Neural cell (in vitro differentiated cells): Measurements from ENCODE around the gene FUT9. TPM values are rescaled to one million over a fixed set of nuclear protein-coding genes. Genes with fewer than 3 reads are reported as not detected.

Experiments used
- H2AFZ ChIP-seq: fragments of 200-600, 300-800 bp; sonication (generic), shearing (Covaris generic); 2 replicates; pipeline ENCODE4 v1.6.0; 2014; ENCODE audit warnings: low read depth, mild to moderate bottlenecking, antibody characterized with exemption, low read length, moderate library complexity
- H3F3A ChIP-seq: fragments of 200-600 bp; shearing (Covaris generic); 2 replicates; pipeline ENCODE4 v1.6.1; 2016; ENCODE audit warnings: mild to moderate bottlenecking, moderate library complexity, mixed read lengths, antibody characterized with exemption, low read length; ENCODE audit not compliant: insufficient read depth, poor library complexity, severe bottlenecking
- H3K27ac ChIP-seq: fragments of 200-600, 300-800 bp; sonication (generic), shearing (Covaris generic); 2 replicates; pipeline ENCODE4 v1.5.1; 2014; ENCODE audit warnings: mild to moderate bottlenecking, low read length, moderate library complexity
- H3K27me3 ChIP-seq: fragments of 300-800, 200-600 bp; sonication (generic), shearing (Covaris generic); 2 replicates; pipeline ENCODE4 v1.6.0; 2014; ENCODE audit warnings: mild to moderate bottlenecking, low read depth, low read length, moderate library complexity; ENCODE audit not compliant: insufficient read depth
- H3K36me3 ChIP-seq: fragments of 300-800, 200-600 bp; sonication (generic), shearing (Covaris generic); 2 replicates; pipeline ENCODE4 v1.5.1; 2014; ENCODE audit warnings: mild to moderate bottlenecking, antibody characterized with exemption, low read length, moderate library complexity; ENCODE audit not compliant: insufficient read depth
- H3K4me2 ChIP-seq: fragments of 300-800, 200-600 bp; sonication (generic), shearing (Covaris generic); 2 replicates; pipeline ENCODE4 v1.6.0; 2014; ENCODE audit warnings: mild to moderate bottlenecking, low read length
- H3K4me3 ChIP-seq: fragments of 300-800, 200-600 bp; sonication (generic), shearing (Covaris generic); 2 replicates; pipeline ENCODE4 v1.5.1; 2014; ENCODE audit warnings: mild to moderate bottlenecking, low read length, moderate library complexity
- H3K79me2 ChIP-seq: fragments of 200-600 bp; shearing (Covaris generic); replicated peaks from 2 replicates; pipeline ENCODE4 v1.6.0; 2014; ENCODE audit warnings: mild to moderate bottlenecking, low read length, moderate library complexity; ENCODE audit not compliant: insufficient read depth
- H3K9ac ChIP-seq: fragments of 300-800, 200-600 bp; sonication (generic), shearing (Covaris generic); 2 replicates; pipeline ENCODE4 v1.6.1; 2016; ENCODE audit warnings: mild to moderate bottlenecking, low read length, mixed read lengths
- H3K9me2 ChIP-seq: fragments of 200-600 bp; shearing (Covaris generic); 2 replicates; pipeline ENCODE4 v1.6.1; 2016; ENCODE audit warnings: mild to moderate bottlenecking, low read length, mixed read lengths; ENCODE audit not compliant: insufficient read depth
- H3K9me3 ChIP-seq: fragments of 200-600, 300-800 bp; sonication (generic), shearing (Covaris generic); 2 replicates; pipeline ENCODE4 v1.6.1; 2016; ENCODE audit warnings: mild to moderate bottlenecking, mixed run types, low read length, moderate library complexity, mixed read lengths
- H4K20me1 ChIP-seq: fragments of 200-600 bp; shearing (Covaris generic); 2 replicates; pipeline ENCODE4 v1.6.1; 2016; ENCODE audit warnings: mild to moderate bottlenecking, mixed run types; ENCODE audit not compliant: insufficient read depth
- EP300 ChIP-seq: fragments of 450-650 bp; conservative IDR thresholded peaks from 2 replicates; pipeline ENCODE4 v1.6.1; 2014; ENCODE audit warnings: antibody characterized with exemption, mild to moderate bottlenecking, moderate library complexity; ENCODE audit not compliant: poor library complexity, severe bottlenecking
- EZH2 ChIP-seq: fragments of 200-600, 300-800 bp; shearing (Covaris generic), sonication (generic); IDR thresholded peaks from 2 replicates; pipeline ENCODE4 v1.6.1; 2014; ENCODE audit warnings: antibody characterized with exemption, low read length, borderline replicate concordance, mild to moderate bottlenecking; ENCODE audit not compliant: insufficient read depth, poor library complexity, severe bottlenecking
- MXI1 ChIP-seq: fragments of 450-650 bp; conservative IDR thresholded peaks from 2 replicates; pipeline ENCODE4 v1.6.1; 2014; ENCODE audit warnings: antibody characterized with exemption, mild to moderate bottlenecking; ENCODE audit not compliant: poor library complexity, severe bottlenecking
- POLR2AphosphoS5 ChIP-seq: IDR thresholded peaks from 2 replicates; pipeline ENCODE4 v1.6.1; 2012
- RAD21 ChIP-seq: fragments of 450-650 bp; conservative IDR thresholded peaks from 2 replicates; pipeline ENCODE4 v1.6.1; 2014; ENCODE audit warnings: antibody characterized with exemption, mild to moderate bottlenecking, moderate library complexity
- REST ChIP-seq: IDR thresholded peaks from 2 replicates; pipeline ENCODE4 v1.6.1; 2012; ENCODE audit warnings: borderline replicate concordance
- SMC3 ChIP-seq: fragments of 450-650 bp; conservative IDR thresholded peaks from 2 replicates; pipeline ENCODE4 v1.6.1; 2014; ENCODE audit warnings: antibody characterized with exemption, mild to moderate bottlenecking, moderate library complexity; ENCODE audit not compliant: poor library complexity
- TAF1 ChIP-seq: IDR thresholded peaks from 2 replicates; pipeline ENCODE4 v1.6.1; 2012; ENCODE audit warnings: low read depth
- polyA plus RNA-seq: library from polyadenylated mRNA; depleted of rRNA; stranded (reverse); fragments of >200 nt; gene quantifications from 2 replicates; pipeline ENCODE4 v1.2.3, GENCODE V29; 2014
- TF ChIP-seq, protein P1 (sequence below): fragments of 450-650 bp; IDR thresholded peaks from 2 replicates; pipeline ENCODE4 v1.5.1; 2014; ENCODE audit warnings: antibody characterized with exemption, mild to moderate bottlenecking, moderate library complexity; ENCODE audit not compliant: poor library complexity, severe bottlenecking

FUT9 gene
- polyA plus RNA-seq, 1 donor from 2014 or later = 18.5 TPM

DNA sequence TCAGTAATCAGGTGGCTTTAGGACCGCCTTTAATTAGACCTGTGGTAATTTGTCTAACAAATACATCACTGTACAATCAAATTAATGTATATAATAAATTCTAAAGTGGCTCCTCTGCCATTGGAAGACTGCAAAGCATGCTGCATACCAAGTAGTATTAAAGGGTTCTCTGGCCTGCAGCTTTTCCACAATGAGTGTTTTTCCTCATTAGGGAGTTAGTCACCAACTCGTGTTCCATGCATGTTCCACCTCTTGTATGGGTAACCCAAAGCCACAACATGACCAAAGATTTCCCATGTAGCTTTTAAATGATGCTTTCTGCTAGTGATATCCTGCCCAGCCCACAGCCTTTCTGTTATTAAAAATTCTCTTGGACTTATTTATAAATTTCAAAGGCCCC lies 218.7 kb downstream of the FUT9 start:
- TF ChIP-seq SMC3 (no peak), RAD21 (no peak), POLR2AphosphoS5 (no peak), REST (no peak), EP300 (no peak), EZH2 (no peak), MXI1 (no peak), TAF1 (no peak)
- TF ChIP-seq, protein P1, sequence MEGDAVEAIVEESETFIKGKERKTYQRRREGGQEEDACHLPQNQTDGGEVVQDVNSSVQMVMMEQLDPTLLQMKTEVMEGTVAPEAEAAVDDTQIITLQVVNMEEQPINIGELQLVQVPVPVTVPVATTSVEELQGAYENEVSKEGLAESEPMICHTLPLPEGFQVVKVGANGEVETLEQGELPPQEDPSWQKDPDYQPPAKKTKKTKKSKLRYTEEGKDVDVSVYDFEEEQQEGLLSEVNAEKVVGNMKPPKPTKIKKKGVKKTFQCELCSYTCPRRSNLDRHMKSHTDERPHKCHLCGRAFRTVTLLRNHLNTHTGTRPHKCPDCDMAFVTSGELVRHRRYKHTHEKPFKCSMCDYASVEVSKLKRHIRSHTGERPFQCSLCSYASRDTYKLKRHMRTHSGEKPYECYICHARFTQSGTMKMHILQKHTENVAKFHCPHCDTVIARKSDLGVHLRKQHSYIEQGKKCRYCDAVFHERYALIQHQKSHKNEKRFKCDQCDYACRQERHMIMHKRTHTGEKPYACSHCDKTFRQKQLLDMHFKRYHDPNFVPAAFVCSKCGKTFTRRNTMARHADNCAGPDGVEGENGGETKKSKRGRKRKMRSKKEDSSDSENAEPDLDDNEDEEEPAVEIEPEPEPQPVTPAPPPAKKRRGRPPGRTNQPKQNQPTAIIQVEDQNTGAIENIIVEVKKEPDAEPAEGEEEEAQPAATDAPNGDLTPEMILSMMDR = no peak
- H3K9ac ChIP-seq = no peak overlapping the region
- no peak overlapping the region for H3K4me2 ChIP-seq

GRCh38 chr6:96235927-96236326 lies 220.2 kb downstream of the FUT9 start:
- Histone ChIP-seq H3K9me3 (no peaks in the 10 kb centered on the region), H3K27me3 (no peaks in the 10 kb centered on the region), H2AFZ (no peak overlapping the region), H3K9ac (no peak overlapping the region), H3K36me3 (no peaks in the 10 kb centered on the region), H3K9me2 (no peaks in the 10 kb centered on the region), H4K20me1 (no peaks in the 10 kb centered on the region), H3K27ac (no peak overlapping the region), H3K4me3 (no peak overlapping the region), H3K79me2 (no peaks in the 10 kb centered on the region), H3K4me2 (no peak overlapping the region), H3F3A (no peaks in the 10 kb centered on the region)
- TF ChIP-seq SMC3 (no peak), EZH2 (no peak), TAF1 (no peak), POLR2AphosphoS5 (no peak), REST (no peak), RAD21 (no peak), MXI1 (no peak), EP300 (no peak)
- TF ChIP-seq, protein P1 = no peak

More for the DNA sequence above, 218.7 kb downstream of the FUT9 start:
- Histone ChIP-seq H3K9me3 (no peaks in the 10 kb centered on the region), H3K9me2 (no peaks in the 10 kb centered on the region), H3K27ac (no peak overlapping the region), H2AFZ (no peak overlapping the region), H3K79me2 (no peaks in the 10 kb centered on the region), H4K20me1 (no peaks in the 10 kb centered on the region), H3K36me3 (no peaks in the 10 kb centered on the region), H3K27me3 (no peaks in the 10 kb centered on the region), H3F3A (no peaks in the 10 kb centered on the region), H3K4me3 (no peak overlapping the region)
